Measurements from ENCODE around the gene POLRMT. TPM values are rescaled to one million over a fixed set of nuclear protein-coding genes. Genes with fewer than 3 reads are reported as not detected.
"Not testable (repeated sequence)": the region's sequence is repeated elsewhere in the genome, so short reads cannot be mapped to it uniquely, and the experiment has no call there.

POLRMT gene
- total RNA-seq, 1 experiment from 2014 or later, result 104 TPM

DNA sequence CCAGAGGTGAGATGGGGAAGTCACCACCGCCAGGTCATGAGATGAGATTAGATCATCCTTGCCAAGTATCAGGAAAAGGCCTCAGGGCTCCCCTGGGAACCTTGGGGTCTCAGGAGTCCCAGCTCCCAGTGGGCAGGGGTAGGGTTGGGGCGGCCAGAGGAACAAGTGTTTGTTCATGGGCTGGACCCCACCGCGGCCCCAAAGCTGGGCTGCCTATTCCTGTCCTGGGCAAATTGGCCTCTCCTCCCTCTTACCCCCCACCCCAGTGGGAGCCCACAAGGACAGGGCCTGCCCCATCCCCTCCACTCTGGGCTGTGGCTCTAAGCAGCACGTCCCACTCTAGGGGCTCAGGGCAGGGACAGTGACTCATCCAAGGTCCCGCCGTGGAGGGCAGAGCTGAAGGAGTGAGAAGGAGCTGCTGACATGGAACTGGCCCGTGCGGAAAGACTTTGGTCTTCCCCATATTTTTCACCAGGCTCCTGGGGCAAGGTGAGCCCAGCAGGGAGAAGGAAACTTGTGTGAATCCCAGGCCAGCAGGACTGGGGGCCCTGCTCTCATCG is 47.7 kb downstream of the POLRMT start:
- WGBS (ENCODE audit: extremely low coverage, insufficient read length, low lambda C conversion rate), result no CpG with 5 or more reads among the region's 10 CpGs

DNA sequence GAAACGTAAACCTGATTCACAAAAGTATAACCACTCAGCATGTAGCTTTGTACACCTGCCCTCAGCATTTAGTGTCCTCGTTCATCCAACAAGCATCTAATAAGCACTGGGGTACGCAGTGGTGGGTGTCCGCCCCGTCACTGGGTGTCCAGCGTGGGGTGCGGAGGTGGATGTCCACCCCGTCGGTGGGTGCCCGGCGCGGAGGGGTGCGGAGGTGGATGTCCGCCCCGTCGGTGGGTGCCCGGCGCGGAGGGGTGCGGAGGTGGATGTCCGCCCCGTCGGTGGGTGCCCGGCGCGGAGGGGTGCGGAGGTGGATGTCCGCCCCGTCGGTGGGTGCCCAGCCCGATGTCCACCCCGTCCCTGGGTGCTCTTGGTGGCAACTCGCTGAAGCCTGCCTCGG is 48.2 kb downstream of the POLRMT start:
- H3K14ac ChIP-seq (ENCODE audit: insufficient read depth, low read length); H3K23me2 ChIP-seq (ENCODE audit: insufficient read length, low read depth, low read length, poor library complexity, severe bottlenecking); H3K9ac ChIP-seq (ENCODE audit: extremely low read depth, insufficient read length, low read length); H3K4me1 Mint-ChIP-seq; H4K20me1 ChIP-seq (ENCODE audit: control insufficient read depth, insufficient read depth, insufficient read length); H3K27ac ChIP-seq (ENCODE audit: insufficient read length, low read depth, low read length); H2BK5ac ChIP-seq (ENCODE audit: insufficient read length, low read length); H2AFZ ChIP-seq (ENCODE audit: low read length); H3K27me3 ChIP-seq (ENCODE audit: insufficient read depth, low read length); DNase-seq; H3T11ph ChIP-seq (ENCODE audit: low read length); H3K9me3 ChIP-seq (ENCODE audit: control insufficient read depth, low read depth, low read length); H3K79me2 ChIP-seq (ENCODE audit: insufficient read depth, low read length); H3K4me2 ChIP-seq (ENCODE audit: insufficient read depth, insufficient read length, low read length); H3K18ac ChIP-seq (ENCODE audit: insufficient read length, low read depth, low read length); H2BK120ac ChIP-seq (ENCODE audit: low read depth, low read length, poor library complexity, severe bottlenecking); H2BK20ac ChIP-seq (ENCODE audit: low read depth, low read length, poor library complexity, severe bottlenecking); H3K4me1 ChIP-seq (ENCODE audit: insufficient read depth, low read length); H2BK12ac ChIP-seq (ENCODE audit: insufficient read length, low read depth, low read length); H3K4ac ChIP-seq (ENCODE audit: low read depth, low read length); H3K56ac ChIP-seq (ENCODE audit: insufficient read length, low read depth, low read length); H3K79me1 ChIP-seq (ENCODE audit: insufficient read depth, low read depth, low read length, poor library complexity, severe bottlenecking); H2BK15ac ChIP-seq (ENCODE audit: low read depth, low read length); H2AK5ac ChIP-seq (ENCODE audit: insufficient read length, low read length); H3K9me3 Mint-ChIP-seq; H4K5ac ChIP-seq (ENCODE audit: insufficient read length, low read depth, low read length); H3K27ac Mint-ChIP-seq; H4K91ac ChIP-seq (ENCODE audit: insufficient read length, low read depth, low read length); H4K8ac ChIP-seq (replicated peaks; ENCODE audit: insufficient read length, low read depth, low read length); H3K23ac ChIP-seq (ENCODE audit: insufficient read length, low read depth, low read length); H3K4me3 Mint-ChIP-seq: not testable (repeated sequence)
- WGBS (ENCODE audit: extremely low coverage, insufficient read length, low lambda C conversion rate), result no CpG with 5 or more reads among the region's 34 CpGs
- peaks cover 14% of the 10 kb centered on the region for H3K27me3 Mint-ChIP-seq (ENCODE audit: low read depth)
- peaks cover 0 to 13% (median 12%) of the 10 kb centered on the region in 3 experiments; a peak in 5 of 7 replicates for H3K36me3 Mint-ChIP-seq (ENCODE audit: insufficient read depth in 1 of 3, low read depth in 3 of 3)

More for the DNA sequence above, 47.7 kb downstream of the POLRMT start:
- peaks cover 4 to 9% of the 10 kb centered on the region in 2 experiments for H3K4me1 Mint-ChIP-seq
- H2AK5ac ChIP-seq (ENCODE audit: insufficient read length, low read length), result no peak overlapping the region
- H3K4me3 Mint-ChIP-seq, result no peak overlapping the region
- H2BK15ac ChIP-seq (ENCODE audit: low read depth, low read length), result no peak overlapping the region
- no peak overlapping the region for H3K56ac ChIP-seq (ENCODE audit: insufficient read length, low read depth, low read length)
- no peak overlapping the region for H3T11ph ChIP-seq (ENCODE audit: low read length)
- H3K4me1 ChIP-seq (ENCODE audit: insufficient read depth, low read length), result no peaks in the 10 kb centered on the region
- peaks cover 7% of the 10 kb centered on the region; the same call in 1 of the 2 replicates for H3K27me3 ChIP-seq (ENCODE audit: insufficient read depth, low read length)
- peaks cover 0 to 10% (median 7%) of the 10 kb centered on the region in 3 experiments; a peak in 4 of 7 replicates for H3K36me3 Mint-ChIP-seq (ENCODE audit: insufficient read depth in 1 of 3, low read depth in 3 of 3)
- no peaks in the 10 kb centered on the region for H3K79me2 ChIP-seq (ENCODE audit: insufficient read depth, low read length)
- H2BK12ac ChIP-seq (ENCODE audit: insufficient read length, low read depth, low read length), result no peak overlapping the region
- H2BK5ac ChIP-seq (ENCODE audit: insufficient read length, low read length), result no peak overlapping the region
- no peaks in the 10 kb centered on the region for H3K23me2 ChIP-seq (ENCODE audit: insufficient read length, low read depth, low read length, poor library complexity, severe bottlenecking)
- H3K9me3 ChIP-seq (ENCODE audit: control insufficient read depth, low read depth, low read length), result no peaks in the 10 kb centered on the region
- H3K9me3 Mint-ChIP-seq, result no peaks in the 10 kb centered on the region
- no peak overlapping the region for H3K4ac ChIP-seq (ENCODE audit: low read depth, low read length)
- H3K23ac ChIP-seq (ENCODE audit: insufficient read length, low read depth, low read length), result no peak overlapping the region
- no peak overlapping the region for H3K9ac ChIP-seq (ENCODE audit: extremely low read depth, insufficient read length, low read length)
- no peak overlapping the region for H3K4me2 ChIP-seq (ENCODE audit: insufficient read depth, insufficient read length, low read length)
- DNase-seq, result no peak
- H2AFZ ChIP-seq (ENCODE audit: low read length), result no peak overlapping the region
- H3K27ac ChIP-seq (ENCODE audit: insufficient read length, low read depth, low read length), result no peak overlapping the region
- H3K18ac ChIP-seq (ENCODE audit: insufficient read length, low read depth, low read length), result no peak overlapping the region
- no peak overlapping the region for H4K8ac ChIP-seq (replicated peaks; ENCODE audit: insufficient read length, low read depth, low read length)
- TF ChIP-seq, protein P1, sequence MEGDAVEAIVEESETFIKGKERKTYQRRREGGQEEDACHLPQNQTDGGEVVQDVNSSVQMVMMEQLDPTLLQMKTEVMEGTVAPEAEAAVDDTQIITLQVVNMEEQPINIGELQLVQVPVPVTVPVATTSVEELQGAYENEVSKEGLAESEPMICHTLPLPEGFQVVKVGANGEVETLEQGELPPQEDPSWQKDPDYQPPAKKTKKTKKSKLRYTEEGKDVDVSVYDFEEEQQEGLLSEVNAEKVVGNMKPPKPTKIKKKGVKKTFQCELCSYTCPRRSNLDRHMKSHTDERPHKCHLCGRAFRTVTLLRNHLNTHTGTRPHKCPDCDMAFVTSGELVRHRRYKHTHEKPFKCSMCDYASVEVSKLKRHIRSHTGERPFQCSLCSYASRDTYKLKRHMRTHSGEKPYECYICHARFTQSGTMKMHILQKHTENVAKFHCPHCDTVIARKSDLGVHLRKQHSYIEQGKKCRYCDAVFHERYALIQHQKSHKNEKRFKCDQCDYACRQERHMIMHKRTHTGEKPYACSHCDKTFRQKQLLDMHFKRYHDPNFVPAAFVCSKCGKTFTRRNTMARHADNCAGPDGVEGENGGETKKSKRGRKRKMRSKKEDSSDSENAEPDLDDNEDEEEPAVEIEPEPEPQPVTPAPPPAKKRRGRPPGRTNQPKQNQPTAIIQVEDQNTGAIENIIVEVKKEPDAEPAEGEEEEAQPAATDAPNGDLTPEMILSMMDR (conservative IDR thresholded peaks at IDR 0.05), result no peak
- no peak overlapping the region for H4K5ac ChIP-seq (ENCODE audit: insufficient read length, low read depth, low read length)
- H2BK120ac ChIP-seq (ENCODE audit: low read depth, low read length, poor library complexity, severe bottlenecking), result no peak overlapping the region
- H4K91ac ChIP-seq (ENCODE audit: insufficient read length, low read depth, low read length), result no peak overlapping the region
- H3K27me3 Mint-ChIP-seq (ENCODE audit: low read depth), result peaks cover 16% of the 10 kb centered on the region
- no peak overlapping the region for H3K14ac ChIP-seq (ENCODE audit: insufficient read depth, low read length)
- 0 out of 7 replicates have a peak overlapping the region, but pooled peaks of 1 of the 3 experiments have one; percentile 58 for H3K27ac Mint-ChIP-seq
- H4K20me1 ChIP-seq (ENCODE audit: control insufficient read depth, insufficient read depth, insufficient read length), result no peaks in the 10 kb centered on the region
- H2BK20ac ChIP-seq (ENCODE audit: low read depth, low read length, poor library complexity, severe bottlenecking), result no peak overlapping the region
- H3K79me1 ChIP-seq (ENCODE audit: insufficient read depth, low read depth, low read length, poor library complexity, severe bottlenecking), result no peaks in the 10 kb centered on the region
